NCI-H1417 treated with DMSO at 0.1 percent for 48 hours (cell line): ENCODE results near the gene ZNF281.
"Not testable (repeated sequence)": the region's sequence is repeated elsewhere in the genome, so short reads cannot be mapped to it uniquely, and the experiment has no call there.

ENCODE experiments used
- DNase-seq: peaks from one replicate; lab custom pipeline; 2025; lab: John Stamatoyannopoulos, UW

ZNF281 gene

DNA sequence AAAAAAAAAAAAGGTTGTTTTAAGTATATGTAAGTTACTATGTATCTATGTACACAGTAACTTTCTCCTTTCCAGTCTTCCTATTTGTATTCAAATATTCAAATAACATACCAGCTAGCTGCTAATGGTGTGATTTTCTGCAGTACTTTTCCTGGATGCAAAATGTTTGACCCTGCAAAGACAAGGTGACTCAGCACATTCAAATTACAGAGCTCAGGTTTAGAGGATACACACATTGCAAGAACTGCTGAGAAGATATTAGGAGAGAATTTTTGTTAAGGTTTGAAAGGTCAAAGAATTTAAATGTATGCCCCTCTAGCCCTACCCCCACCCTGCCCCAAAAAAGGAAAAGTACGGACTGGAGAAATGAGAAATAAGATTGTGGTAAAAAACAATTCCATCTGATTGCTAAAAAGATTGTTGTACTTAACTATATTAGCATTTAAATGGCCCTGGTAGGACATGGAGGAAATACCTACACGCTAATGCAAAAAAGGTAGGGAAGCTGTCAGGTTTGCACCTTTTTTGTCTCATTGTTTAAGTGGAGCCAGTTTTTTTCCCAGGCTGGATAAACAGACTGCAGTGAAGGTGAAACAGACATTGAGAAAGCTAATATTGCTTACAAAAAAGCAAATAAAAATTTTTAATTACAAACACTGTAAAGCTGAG lies 45.6 kb downstream of the ZNF281 start:
- no peak for DNase-seq

- no peak for DNase-seq
Measured at GRCh38 chr1:200363264-200363933, 46.4 kb downstream of the ZNF281 start.

DNA sequence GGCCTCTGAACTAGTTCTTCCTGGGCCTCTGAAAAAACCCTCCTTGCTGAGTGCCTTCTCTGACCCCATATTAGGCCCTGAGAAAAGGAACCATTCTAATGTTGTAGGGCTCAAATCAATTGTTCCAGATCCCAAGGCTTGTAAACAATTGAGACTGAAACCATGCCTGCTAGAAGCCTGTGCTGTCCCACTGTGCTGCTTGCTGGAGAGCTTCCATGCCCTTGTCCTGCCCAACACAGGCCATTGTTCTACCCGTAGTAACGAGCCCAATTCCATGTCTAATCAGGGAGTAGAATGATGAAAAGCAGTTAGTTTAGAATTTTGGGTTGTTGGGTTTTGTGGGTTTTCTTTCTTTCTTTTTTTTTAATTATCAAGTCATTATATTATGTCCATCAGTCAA lies 47.4 kb downstream of the ZNF281 start:
- no peak for DNase-seq

GRCh38 chr1:200359610-200360163 lies 50.1 kb downstream of the ZNF281 start:
- no peak for DNase-seq

- DNase-seq: not testable (repeated sequence)
Measured at GRCh38 chr1:200357925-200358324, 51.9 kb downstream of the ZNF281 start.

GRCh38 chr1:200355801-200356200 lies 54.0 kb downstream of the ZNF281 start:
- DNase-seq: no peak
